Measurements from ENCODE around the gene LDHAL6B.

LDHAL6B gene

DNA sequence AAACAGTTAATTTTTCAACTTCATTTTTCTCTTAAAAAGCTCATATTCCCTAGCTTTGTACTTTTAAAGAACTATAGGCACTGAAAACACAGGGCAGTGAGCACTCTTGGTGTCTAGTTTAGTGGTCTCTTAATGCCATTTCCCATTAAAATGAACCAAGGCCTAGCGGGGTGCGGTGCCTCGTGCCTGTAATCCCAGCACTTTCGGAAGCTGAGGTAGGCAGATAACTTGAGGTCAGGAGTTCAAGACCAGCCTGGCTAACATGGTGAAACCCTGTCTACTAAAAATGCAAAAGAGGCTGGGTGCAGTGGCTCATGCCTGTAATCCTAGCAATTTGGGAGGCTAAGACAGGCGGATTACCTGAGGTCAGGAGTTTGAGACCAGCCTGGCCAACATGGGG, 45.5 kb downstream of the LDHAL6B start:
- no peak for DNase-seq (ENCODE audit: extremely low read depth, low read depth)
- TF ChIP-seq, protein P1, sequence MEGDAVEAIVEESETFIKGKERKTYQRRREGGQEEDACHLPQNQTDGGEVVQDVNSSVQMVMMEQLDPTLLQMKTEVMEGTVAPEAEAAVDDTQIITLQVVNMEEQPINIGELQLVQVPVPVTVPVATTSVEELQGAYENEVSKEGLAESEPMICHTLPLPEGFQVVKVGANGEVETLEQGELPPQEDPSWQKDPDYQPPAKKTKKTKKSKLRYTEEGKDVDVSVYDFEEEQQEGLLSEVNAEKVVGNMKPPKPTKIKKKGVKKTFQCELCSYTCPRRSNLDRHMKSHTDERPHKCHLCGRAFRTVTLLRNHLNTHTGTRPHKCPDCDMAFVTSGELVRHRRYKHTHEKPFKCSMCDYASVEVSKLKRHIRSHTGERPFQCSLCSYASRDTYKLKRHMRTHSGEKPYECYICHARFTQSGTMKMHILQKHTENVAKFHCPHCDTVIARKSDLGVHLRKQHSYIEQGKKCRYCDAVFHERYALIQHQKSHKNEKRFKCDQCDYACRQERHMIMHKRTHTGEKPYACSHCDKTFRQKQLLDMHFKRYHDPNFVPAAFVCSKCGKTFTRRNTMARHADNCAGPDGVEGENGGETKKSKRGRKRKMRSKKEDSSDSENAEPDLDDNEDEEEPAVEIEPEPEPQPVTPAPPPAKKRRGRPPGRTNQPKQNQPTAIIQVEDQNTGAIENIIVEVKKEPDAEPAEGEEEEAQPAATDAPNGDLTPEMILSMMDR (IDR thresholded peaks at IDR 0.05; ENCODE audit: low read depth, low read length) = no peak

DNA sequence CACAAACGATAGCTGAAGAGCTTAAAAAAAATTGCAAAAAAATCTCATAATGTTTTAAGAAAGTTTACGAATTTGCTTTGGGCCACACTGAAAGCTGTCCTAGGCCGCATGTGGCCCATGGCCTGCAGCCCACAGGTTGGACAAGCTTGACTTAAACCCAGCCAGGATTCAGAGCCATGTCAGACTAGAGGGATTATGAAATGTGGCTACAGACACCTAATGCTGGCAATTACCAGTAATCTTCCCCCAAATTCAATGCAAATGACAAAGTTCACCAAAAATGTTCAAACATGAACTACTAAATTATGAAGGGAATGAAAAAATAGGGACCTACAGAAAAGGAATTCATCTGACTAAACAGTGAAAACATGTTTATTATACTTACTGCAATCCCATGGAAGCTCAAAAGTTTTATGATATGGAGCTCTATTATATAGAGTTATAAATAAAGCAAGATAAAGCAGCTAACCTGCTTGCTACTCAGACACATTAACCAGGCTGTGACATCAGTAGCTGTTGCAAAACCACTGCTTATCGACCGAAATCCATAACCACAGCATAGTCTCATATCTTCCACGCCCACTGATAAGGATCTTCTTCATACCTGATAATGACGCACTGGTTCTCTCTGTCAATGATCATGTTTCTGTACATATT, 49.2 kb downstream of the LDHAL6B start:
- TF ChIP-seq, protein P1 (IDR thresholded peaks at IDR 0.05; ENCODE audit: low read depth, low read length) = no peak
- DNase-seq (ENCODE audit: extremely low read depth, low read depth) = no peak

DNA sequence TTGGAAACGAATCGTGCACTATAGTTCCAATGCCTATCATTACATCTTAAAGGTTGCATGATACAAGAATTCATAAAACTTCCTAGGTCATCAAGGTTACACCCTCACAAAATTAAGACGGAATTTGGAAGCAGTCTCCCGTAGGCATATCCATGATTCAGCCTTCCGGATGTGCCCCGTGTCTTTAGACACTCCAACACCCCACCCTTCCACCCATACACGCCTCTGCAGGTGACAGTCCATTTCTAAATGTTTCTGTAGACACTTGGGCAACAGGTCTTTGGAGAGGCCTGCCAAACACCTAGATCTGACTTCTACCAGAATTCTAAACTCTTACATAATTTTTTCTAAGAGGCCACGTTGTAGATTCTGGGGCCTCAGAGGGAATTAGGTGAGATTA, 49.8 kb downstream of the LDHAL6B start:
- TF ChIP-seq, protein P1 (IDR thresholded peaks at IDR 0.05; ENCODE audit: low read depth, low read length) = no peak
- no peak for DNase-seq (ENCODE audit: extremely low read depth, low read depth)

DNA sequence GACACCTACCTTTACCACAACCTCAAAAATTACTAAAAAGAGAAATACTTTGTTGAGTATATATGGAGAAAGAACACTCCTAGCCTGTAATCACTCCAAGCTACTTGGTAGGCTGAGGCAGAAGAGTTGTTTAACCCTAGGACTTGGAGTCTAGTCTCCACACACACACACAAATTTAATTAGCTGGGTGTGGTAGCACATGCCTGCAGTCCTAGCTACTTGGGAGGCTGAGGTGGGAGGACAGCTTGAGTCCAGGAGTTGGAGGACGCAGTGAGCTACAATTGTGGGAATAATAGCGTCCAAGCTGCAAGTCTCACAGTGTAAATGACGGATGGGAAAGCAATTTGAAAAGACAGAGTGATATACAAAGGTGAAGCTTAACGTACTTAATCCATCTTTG, 50.5 kb downstream of the LDHAL6B start:
- TF ChIP-seq, protein P1 (IDR thresholded peaks at IDR 0.05; ENCODE audit: low read depth, low read length) = no peak
- DNase-seq (ENCODE audit: extremely low read depth, low read depth) = no peak

Data from AG09319 (cell line).